Measurements from ENCODE around the gene ARSJ.

ARSJ gene

GRCh38 chr4:113982181-113982580, 2.7 kb upstream of the ARSJ start:
- no peak for DNase-seq

GRCh38 chr4:113981591-113981990, 2.1 kb upstream of the ARSJ start:
- no peak for DNase-seq

GRCh38 chr4:113979905-113980615, 613 bp upstream of the ARSJ start:
- no peak for DNase-seq

GRCh38 chr4:113978561-113979147, 793 bp downstream of the ARSJ start:
- no peak for DNase-seq

GRCh38 chr4:113978105-113978504, 1.3 kb downstream of the ARSJ start:
- DNase-seq, result no peak

- no peak for DNase-seq
Measured at GRCh38 chr4:113977526-113977855, 2.0 kb downstream of the ARSJ start.

- DNase-seq, result no peak
Measured at GRCh38 chr4:113976741-113977525, 2.5 kb downstream of the ARSJ start.

GRCh38 chr4:113975578-113975977, 3.9 kb downstream of the ARSJ start:
- DNase-seq, result no peak

- DNase-seq, result no peak
Measured at GRCh38 chr4:113974467-113974866, 5.0 kb downstream of the ARSJ start.

- no peak for DNase-seq
Measured at GRCh38 chr4:113973345-113973744, 6.1 kb downstream of the ARSJ start.

GRCh38 chr4:113972781-113973180, 6.7 kb downstream of the ARSJ start:
- DNase-seq, result no peak

- no peak for DNase-seq
Measured at GRCh38 chr4:113971706-113972360, 7.6 kb downstream of the ARSJ start.

- DNase-seq, result no peak
Measured at GRCh38 chr4:113969709-113970334, 9.6 kb downstream of the ARSJ start.

GRCh38 chr4:113968473-113968872, 11.0 kb downstream of the ARSJ start:
- DNase-seq, result no peak

GRCh38 chr4:113967687-113968086, 11.8 kb downstream of the ARSJ start:
- no peak for DNase-seq

- no peak for DNase-seq
Measured at GRCh38 chr4:113962719-113963265, 16.7 kb downstream of the ARSJ start.

- DNase-seq, result no peak
Measured at GRCh38 chr4:113962016-113962347, 17.5 kb downstream of the ARSJ start.

- DNase-seq, result no peak
Measured at GRCh38 chr4:113960684-113961321, 18.6 kb downstream of the ARSJ start.

GRCh38 chr4:113959539-113959937, 19.9 kb downstream of the ARSJ start:
- no peak for DNase-seq

- no peak for DNase-seq
Measured at GRCh38 chr4:113958766-113959538, 20.5 kb downstream of the ARSJ start.

GRCh38 chr4:113957956-113958355, 21.5 kb downstream of the ARSJ start:
- DNase-seq, result no peak

GRCh38 chr4:113955948-113956347, 23.5 kb downstream of the ARSJ start:
- no peak for DNase-seq

All from stimulated activated CD4-positive, alpha-beta T cell treated with anti-CD3 and anti-CD28 coated beads, Interleukin-4, amount 100 ng/mL, for 24 hours (primary cell).